Renal cortical epithelial cell (primary cell): ENCODE results near the gene AKT3. TPM values are rescaled to one million over a fixed set of nuclear protein-coding genes. Genes with fewer than 3 reads are reported as not detected.

Experiments
- DNase-seq: peaks from one replicate; pipeline ENCODE4 v3.0.0-alpha.2; 2011; ENCODE audit warnings: low read depth
- total RNA-seq: library from RNA; depleted of rRNA; stranded (reverse); fragments of >200 nt; gene quantifications from 2 replicates; pipeline ENCODE4 v1.2.3, GENCODE V29; 2014

The AKT3 gene
- total RNA-seq, 1 donor from 2014 or later: 53.2 TPM

- DNase-seq: no peak
Measured at GRCh38 chr1:243557866-243558265, 292.2 kb downstream of the AKT3 start.

GRCh38 chr1:243554686-243555085, 295.4 kb downstream of the AKT3 start:
- no peak for DNase-seq

GRCh38 chr1:243553090-243553489, 297.0 kb downstream of the AKT3 start:
- DNase-seq: no peak

GRCh38 chr1:243550276-243550675, 299.8 kb downstream of the AKT3 start:
- no peak for DNase-seq

GRCh38 chr1:243549791-243550190, 300.3 kb downstream of the AKT3 start:
- DNase-seq: no peak

GRCh38 chr1:243549108-243549507, 300.9 kb downstream of the AKT3 start:
- DNase-seq: peak; percentile 89

GRCh38 chr1:243548516-243548915, 301.5 kb downstream of the AKT3 start:
- DNase-seq: no peak

- DNase-seq: no peak
Measured at GRCh38 chr1:243547891-243548290, 302.2 kb downstream of the AKT3 start.

GRCh38 chr1:243546457-243546856, 303.6 kb downstream of the AKT3 start:
- no peak for DNase-seq

- no peak for DNase-seq
Measured at GRCh38 chr1:243543501-243543900, 306.5 kb downstream of the AKT3 start.

GRCh38 chr1:243542739-243543415, 307.2 kb downstream of the AKT3 start:
- DNase-seq: no peak

- no peak for DNase-seq
Measured at GRCh38 chr1:243539636-243540035, 310.4 kb downstream of the AKT3 start.

GRCh38 chr1:243535014-243535413, 315.0 kb downstream of the AKT3 start:
- no peak for DNase-seq

- no peak for DNase-seq
Measured at GRCh38 chr1:243529512-243529911, 320.5 kb downstream of the AKT3 start.

- no peak for DNase-seq
Measured at GRCh38 chr1:243528459-243529121, 321.5 kb downstream of the AKT3 start.

GRCh38 chr1:243526180-243526579, 323.9 kb downstream of the AKT3 start:
- DNase-seq: no peak

GRCh38 chr1:243525085-243525487, 325.0 kb downstream of the AKT3 start:
- DNase-seq: peak; percentile 78

GRCh38 chr1:243523766-243524165, 326.3 kb downstream of the AKT3 start:
- DNase-seq: no peak

GRCh38 chr1:243520831-243521230, 329.2 kb downstream of the AKT3 start:
- no peak for DNase-seq

GRCh38 chr1:243514927-243515326, 335.1 kb downstream of the AKT3 start:
- no peak for DNase-seq

- DNase-seq: peak; percentile 12
Measured at GRCh38 chr1:243513726-243514491, 336.1 kb downstream of the AKT3 start.

- DNase-seq: no peak
Measured at GRCh38 chr1:243510928-243511327, 339.1 kb downstream of the AKT3 start.

GRCh38 chr1:243508943-243509342, 341.1 kb downstream of the AKT3 start:
- DNase-seq: no peak
